HG03060 (cell line): ENCODE data around the gene CIBAR2.
"Not testable (repeated sequence)": the region's sequence is repeated elsewhere in the genome, so short reads cannot be mapped to it uniquely, and the experiment has no call there.

Source experiments
- ATAC-seq: cut with Tn5 transposase; IDR thresholded peaks from one replicate; pipeline ENCODE4 v1.9.1; 2021; ENCODE audit warnings: low read depth, moderate number of reproducible peaks; ENCODE audit not compliant: unreplicated experiment

CIBAR2 gene

DNA sequence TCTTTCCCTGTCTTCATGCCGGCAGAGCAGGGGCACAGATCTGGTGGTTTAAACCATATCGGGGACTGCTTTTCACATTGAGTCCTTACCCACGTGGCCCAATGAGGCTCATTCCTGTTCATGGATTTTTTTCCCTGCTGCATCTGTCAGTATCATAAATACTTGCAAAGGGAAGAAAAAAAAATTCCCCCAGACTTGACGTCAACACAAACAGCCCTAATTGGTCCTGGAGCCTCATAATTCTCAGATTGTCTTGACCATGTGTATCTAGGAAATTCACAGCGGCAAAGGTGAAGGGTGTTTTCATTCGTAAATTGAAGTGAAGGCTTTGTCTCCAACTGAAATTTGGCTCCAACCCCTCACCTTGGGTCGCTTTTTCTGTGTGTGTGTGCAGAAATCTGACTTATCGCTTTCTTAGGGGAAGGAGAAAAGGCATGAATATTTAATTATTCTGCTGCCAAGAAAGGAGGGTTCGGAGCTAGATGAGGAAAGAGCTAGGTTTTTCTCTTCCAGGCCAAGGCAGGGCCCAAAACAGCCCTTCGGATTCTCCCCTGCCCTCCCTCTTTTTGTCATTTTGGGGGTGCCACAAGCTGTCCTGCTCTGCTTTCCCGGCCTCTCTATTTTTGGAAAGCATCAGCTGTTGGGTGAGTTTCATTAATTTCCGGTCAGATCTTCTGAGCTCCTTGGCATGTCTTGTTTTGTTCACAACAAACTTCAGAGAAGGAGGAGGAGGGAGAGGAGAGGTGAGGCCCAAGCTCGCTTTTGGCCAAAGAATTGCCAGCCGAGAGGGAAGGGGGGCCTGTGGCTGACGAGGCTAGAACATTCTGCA, 17.8 kb upstream of the CIBAR2 start:
- no peak for ATAC-seq

DNA sequence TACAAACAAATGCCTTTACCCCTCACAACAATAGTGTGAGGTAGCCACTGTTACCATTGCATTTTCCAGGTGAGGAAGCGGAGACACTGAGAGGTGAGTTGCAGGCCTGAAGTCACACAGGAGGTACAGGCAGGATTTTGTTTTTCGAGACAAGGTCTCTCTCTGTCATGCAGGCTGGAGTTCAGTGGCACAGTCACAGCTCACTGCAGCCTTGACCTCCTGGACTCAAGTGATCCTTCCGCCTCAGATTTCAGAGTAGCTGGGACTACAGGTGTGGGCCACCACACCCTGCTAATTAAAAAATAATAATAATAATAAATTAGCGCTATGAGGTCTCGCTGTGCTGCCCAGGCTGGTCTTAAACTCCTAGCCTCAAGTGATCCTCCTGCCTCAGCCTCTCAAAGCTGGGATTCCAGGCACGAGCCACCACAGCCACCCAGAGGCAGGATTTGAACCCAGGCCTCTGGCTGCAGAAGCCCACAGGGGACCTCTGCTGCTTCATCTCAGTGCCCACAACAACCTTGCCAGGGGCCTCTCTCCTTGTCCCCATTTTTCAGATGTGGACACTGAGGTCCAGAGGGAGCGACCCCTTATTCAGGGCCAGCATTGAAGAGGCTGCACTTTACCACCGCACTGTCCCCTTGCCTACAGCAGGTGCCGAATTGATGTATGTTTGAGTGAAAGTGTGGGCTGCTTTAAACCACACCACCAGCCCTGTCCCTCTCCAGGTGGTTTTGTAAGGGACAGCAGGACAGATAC, 16.0 kb upstream of the CIBAR2 start:
- ATAC-seq, result no peak

DNA sequence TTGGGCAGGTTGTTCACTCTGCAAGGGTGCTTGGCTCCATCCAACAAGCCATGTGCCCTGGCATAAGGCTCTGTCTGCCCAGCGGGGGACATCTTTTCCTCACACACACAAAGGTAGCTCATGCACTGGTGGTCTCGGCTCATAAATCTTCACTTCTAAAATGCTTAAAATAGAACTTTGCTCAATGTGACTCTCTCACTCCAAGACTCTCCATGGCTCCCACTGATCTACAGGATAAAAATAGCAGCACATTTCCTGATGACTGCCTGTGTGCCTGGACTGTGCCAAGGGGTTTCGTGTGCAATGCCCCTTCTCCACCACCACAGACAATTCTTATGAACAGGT, 15.1 kb upstream of the CIBAR2 start:
- ATAC-seq, result no peak

DNA sequence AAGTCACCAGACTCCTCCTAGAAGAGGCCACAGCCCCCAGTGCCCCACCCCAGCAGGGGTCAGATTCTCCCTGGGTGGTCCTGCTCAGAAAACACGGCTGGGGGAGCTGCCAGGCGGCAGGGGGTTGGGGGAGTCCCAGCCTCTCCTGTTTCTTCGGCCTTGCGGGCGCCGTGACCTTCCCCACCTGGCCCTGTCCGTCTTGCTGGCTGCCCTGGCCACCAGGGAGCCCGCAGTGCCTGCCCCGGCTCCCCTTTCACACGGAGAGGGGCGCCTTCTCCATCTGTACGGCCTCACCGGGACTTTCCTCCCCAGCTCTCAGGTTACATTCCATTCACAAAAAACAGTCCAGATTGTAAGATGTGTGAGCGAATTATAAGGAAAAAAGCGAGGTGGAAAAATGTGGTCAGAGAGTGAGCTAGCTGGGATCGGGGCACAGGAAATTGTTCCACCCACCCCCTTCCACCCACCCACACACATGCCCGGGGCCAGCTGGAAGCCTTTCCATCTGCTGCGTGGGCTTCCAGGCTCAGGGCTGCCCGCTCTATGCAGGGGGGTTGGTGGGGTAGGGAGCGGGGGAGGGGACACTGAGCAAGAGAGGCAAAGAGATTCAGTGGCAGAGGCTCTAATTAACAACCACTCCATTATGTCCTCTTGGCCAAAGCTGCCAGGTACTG, 14.6 kb upstream of the CIBAR2 start:
- no peak for ATAC-seq

DNA sequence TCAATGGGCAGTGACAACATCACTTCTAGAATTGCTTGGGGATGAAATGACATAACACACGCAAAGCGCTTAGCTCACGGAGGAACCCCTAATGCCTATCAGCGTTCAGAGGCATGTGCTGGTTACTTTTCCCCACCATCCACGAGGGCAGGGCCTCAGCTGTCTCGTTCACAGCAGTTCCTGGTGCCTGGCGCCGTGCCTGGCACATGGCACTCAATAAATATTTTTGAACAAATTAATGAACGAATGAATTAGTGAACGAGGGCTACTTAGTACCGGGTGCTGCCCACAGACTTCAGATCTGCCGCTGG, 14.1 kb upstream of the CIBAR2 start:
- ATAC-seq, result no peak

DNA sequence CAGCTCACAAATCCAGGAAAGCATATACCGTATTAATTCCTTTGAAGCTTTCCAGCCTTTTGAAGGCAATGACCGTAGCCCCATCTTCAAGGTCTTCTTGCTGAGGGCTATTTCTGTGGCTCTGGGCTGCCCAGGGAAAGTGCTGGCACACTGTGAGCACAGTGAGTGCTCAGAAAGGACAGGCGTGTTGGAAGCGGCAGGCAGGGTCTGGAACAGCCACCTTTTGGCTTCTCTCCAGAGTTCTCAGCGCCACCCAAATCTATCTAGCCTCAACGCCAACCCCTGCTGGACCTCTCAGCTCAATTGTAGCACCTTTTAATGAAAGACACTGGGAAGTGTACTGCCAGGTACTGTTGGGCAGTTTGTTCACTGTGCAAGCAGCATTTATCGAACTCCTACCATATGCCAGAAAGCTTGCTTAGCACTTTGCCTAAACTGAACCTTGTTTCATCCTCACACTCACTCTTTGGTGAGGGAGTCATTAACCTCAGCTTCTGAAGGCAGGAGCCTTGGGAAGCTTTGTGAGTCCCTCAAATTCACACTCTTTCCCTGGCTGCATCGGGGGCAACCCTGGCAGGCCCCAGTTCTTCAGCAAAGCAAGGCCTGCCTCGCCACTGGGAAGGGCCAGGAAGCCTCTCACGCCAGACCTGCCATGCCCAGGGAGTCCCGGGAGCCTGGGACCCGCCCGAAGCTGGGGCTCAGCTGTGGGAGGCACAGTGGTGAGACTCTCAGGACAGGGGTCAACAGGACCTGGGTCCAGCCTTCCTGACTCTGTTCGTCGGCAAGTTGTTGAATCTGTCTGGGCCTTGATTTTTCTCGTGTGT, 13.5 kb upstream of the CIBAR2 start:
- ATAC-seq, result no peak

DNA sequence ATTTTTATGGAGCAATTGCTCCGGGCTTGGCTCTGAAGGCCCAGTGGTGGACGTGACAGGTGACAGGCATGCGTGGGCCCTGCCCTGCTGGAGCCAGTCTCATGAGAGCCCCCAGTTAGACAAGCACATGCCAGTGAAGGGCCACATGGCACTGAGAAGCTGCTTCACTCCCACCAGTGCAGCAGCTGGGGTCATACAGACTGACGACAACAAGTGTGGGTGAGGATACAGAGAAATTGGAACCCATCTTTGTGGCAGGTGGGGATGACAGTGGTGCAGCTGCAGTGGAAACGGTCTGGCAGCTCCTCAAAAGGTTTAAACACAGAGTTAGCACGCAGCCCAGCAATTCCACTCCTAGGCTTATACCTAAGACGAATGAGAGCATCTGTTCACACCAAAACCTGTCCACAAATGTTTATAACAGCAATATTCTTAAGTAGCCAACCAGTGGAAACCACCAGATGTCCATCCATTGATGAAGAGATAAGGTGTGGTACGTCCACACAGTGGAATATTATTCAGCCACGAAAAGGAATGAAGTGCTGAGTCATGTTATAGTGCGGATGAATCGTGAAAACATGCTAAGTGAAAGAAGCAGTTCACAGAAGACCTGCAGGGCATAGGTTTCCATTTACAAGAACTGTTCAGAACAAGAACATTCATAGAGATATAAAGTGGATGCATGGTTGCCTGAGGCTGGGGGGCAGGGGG, 12.5 kb upstream of the CIBAR2 start:
- ATAC-seq, result no peak

DNA sequence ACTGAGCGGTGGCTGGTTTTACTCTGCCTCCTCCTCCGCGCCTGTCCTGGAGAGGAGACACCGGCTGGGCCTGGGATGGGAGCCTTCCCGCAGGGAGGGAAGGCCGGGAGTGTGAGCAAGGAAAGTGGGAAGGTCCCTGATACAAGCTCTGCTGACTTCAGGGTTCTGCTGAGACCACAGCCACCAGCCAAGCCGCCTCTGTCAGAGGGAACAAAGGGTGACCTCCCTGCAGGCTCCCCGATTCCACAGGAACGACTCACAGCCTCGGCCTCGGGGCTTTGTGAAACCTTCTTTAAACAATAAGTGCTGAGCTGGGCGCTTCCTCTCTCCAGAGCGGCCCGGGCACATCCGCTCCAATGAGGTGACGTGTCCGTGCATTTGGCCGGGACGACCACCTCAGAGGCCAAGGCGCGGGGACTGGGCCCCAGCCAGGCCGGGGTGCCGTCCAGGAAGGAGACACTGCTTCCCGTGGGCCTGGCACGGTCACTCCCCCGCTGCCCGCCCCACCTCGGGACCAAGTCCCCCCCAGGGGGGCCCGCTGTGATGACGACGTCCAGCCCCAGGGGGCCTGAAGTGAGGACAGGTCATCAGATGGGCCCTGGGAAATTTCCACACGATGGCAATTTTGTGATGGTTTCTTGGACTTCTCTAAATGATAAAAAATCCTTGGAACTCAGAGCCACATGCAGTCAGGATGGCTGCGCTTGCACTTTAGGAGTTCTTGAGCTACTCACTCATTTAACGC, 11.8 kb upstream of the CIBAR2 start:
- ATAC-seq, result no peak

DNA sequence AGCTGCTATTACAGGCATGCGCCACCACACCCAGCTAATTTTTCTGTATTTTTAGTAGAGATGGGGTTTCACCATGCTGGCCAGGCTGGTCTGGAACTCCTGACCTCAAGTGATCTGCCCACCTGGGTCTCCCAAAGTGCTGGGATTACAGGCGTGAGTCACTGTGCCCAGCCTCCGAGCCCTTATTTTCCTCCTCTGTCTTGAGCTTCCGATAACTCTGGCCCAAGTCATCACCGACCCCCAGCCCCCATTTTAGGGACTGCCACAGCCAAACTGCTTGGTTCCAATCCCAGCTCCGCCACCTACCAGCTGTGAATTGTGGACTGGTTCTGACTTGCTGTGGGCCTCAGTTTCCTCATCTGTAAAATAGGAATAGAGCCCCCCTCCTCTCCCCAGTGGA, 11.2 kb upstream of the CIBAR2 start:
- not testable (repeated sequence) for ATAC-seq

DNA sequence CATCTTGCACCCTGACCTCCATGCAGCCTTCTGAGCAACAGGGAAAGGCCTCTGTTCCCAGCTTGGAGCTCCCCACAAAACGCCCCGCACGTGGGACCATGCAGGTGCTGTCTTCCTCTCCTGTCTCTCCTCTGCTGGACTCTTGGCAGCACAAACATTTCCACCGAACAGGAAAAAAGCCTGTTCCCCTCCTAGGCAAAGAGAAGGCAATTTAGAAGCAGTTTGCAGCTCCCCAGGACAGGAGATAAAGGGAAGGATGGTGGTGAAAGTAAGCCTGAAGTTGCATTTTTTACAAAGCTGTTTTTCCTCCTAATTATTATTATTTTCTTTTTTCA, 7.7 kb upstream of the CIBAR2 start:
- no peak for ATAC-seq

DNA sequence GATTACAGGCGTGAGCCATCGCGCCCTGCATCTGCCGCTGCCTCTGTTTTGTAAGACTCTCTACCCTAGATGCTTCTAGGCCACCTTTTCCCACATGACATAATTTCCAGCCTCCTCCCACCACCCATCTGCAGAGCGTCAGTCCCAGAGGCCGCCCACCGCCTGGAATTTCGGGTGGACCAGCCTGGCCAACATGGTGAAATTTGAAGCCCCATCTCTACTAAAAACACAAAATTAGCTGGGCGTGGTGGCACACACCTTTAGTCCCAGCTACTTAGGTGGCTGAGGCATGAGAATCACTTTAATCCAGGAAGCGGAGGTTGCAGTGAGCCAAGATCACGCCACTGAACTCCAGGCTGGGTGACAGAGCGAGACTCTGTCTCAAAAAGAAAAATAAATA, 5.1 kb upstream of the CIBAR2 start:
- ATAC-seq, result no peak

DNA sequence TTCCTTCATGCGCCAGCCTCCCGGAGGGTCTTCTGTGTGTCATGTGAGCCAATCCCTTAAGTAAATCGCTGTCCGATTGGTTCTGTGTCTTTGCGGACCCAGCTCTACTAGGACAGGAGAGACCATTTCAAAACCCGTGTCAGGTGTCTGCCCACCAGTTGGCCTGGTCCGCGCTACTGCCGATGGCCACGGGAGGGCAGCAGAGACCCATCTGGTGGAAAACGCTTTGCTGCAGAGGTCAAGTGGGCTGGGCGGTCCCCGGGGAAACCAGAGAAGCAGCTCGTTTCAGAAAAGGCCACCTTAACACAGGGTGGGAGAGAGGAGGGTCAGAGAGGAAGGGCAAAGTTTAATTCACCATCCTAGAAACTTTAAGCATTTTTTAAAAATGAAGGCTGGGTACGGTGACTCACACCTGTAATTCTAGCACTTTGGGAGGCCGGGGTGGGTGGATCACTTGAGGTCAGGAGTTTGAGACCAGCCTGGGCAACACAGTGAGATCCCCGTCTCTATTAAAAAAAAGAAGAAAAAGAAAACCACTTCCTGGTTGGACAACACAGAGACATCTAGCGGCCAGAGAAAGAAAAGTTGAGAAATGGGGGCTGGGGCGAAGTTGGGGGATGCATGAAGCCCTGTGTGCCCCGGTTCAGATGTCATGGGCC, 2.8 kb upstream of the CIBAR2 start:
- ATAC-seq, result no peak

DNA sequence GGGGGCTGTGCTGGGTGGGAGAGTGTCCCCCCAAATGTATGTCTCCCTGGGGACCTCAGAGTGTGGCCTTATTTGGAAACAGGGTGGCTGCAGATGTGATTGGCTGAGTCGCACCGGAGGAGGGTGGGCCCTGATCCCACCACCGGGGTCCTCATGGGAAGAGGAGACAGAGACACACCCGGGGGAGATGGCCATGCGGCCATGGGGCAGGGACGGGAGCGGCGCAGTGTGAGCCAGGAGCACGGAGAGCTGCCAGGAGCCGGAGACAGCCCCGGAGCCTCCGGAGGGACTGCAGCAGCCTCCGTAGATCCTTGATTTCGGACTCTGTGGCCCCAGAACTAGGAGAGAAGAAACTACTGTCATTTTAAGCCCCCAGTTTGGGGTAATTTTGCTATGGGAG, 1.6 kb upstream of the CIBAR2 start:
- no peak for ATAC-seq

DNA sequence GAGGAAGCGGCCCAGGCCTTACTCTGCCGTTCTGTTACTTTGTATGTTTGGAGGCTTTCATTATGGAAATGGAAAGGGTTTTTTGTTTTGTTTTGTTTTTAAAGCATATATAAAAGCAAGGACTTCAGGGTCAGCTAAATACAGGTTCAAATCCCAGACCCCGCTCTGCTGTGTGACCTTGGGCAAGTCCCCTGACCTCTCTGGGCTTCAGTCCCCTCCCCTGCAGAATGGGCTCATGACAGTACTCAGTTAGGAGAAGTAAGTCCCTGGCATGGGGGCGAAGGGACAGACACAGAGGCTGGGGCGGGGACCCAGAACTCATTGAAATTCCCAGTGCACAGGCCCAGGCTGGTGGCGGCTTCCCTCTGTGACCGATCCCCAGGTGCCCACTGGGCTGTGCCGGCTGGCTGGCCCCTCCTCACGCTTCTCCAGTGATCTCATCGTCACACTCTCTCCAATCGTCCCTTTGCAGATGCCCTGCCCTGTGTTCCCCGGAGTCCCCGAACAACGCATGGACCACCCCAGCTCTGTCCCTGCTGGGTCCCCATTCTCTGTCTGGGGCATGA, 979 bp upstream of the CIBAR2 start:
- ATAC-seq, result no peak

DNA sequence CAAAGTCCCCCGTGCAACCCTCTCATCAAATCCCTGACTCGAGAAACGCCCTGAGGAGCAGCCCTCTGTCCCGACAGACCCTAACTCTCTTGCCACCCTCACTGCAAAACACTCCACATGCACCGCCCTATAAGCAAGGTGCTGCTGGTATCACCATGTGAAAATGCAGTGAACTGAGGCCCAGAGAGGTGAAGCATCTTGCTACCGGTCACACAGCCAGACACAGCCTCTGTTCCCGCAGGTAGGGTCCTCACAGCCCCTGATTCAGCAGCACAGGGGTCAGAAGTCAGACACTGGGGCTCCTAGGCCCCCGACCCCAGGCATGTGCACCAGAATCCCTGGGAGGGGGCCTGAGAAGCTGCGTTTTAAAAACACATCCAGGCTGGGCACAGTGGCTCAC, 1.1 kb downstream of the CIBAR2 start:
- ATAC-seq, result no peak

DNA sequence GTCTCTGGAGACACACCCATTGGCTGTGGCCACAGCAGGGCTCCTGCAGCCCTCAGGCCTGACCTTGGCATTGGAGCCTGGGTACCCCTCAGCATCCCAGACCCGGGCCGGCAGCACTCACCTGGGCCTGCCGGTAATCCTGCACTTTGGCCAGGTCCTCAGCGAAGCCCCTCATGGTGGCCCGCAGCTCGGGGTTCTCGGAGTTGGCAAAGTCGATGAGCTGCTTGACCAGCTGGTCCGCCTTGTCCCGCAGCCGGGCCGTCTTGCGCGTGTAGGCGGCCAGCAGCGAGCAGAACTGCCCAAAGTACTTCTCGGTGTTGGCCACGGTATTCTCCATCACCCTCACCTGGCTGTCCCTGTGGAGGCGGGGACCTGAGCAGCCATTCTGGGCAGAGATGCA, 2.2 kb downstream of the CIBAR2 start:
- ATAC-seq, result no peak

DNA sequence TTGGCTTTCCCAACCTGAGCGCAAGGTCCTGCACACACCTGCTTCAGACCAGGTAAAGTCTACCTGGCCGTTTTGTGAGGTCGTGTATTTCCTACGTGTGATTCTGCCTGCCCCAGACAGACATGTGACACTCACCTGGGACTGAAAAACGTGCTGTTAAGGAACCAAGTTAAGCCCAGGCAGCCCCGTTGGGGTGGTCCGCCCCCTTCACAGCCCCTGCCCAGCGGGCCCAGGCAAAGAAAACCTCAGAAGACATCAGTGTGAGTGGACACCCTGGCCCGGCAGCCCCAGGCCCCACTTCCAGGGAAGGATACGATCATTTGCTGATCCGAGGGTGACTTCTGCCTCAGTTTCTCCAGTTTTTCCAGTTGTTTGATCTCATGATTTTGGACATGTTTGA, 4.7 kb downstream of the CIBAR2 start:
- ATAC-seq, result no peak

DNA sequence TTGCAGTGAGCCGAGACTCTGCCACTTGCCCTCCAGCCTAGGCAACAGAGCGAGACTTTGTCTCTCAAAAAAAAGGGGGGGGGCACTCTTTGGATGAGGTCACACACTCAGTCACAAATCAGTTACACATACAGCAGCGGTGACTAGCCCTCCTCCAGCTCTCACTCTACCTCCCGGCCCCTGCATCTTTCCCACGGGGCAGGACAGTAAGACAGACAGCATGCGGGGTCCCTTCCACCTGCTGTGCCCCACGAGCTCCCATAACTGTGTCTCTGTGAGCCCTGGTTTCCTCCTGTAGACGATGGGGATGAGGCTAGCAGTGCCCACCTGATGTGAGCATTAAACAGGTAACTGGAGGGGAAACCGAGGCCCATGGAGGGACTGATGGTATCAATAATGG, 5.2 kb downstream of the CIBAR2 start:
- no peak for ATAC-seq

DNA sequence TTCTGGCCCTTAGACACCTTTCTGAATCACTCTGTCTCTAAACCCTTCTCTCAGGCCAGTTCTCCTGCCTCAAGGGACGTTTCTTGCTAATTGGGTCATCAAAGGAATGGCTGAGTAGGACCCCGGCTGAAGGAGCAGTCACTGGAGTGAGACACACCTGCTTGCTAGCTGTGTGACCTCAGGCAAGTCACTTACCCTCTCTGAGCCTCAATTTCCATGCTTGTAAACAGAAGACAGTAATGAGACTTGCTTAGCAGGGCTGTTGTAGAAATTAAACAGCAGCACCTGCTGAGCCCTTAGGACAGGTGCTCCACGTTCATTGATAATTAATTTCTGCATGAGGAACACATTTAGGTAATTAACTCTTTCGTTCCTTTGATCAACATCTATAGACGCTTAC, 6.8 kb downstream of the CIBAR2 start:
- ATAC-seq, result no peak
